Body of pancreas (tissue), 4 donors: ENCODE results near the gene TCN1.

Experiments used
- CTCF ChIP-seq, 7 experiments: fragments of 450-650 bp in 4 of 7; fragments of 200-600 bp in 3 of 7; sonication (generic) in 3 of 7; IDR thresholded peaks; one replicate each; pipeline ENCODE4 v1.5.1; 2016 to 2019; ENCODE audit warnings: antibody characterized with exemption in 7 of 7
- POLR2A ChIP-seq, 3 donors: fragments of 450-650 bp; IDR thresholded peaks; one replicate each; pipeline ENCODE4 v1.6.1; 2016; ENCODE audit warnings: antibody characterized with exemption in 3 of 3, mild to moderate bottlenecking in 2 of 3

GRCh38 chr11:59847626-59848025 lies 18.7 kb downstream of the TCN1 start:
- TF ChIP-seq CTCF (IDR thresholded peaks at IDR 0.05) (no peak), POLR2A (IDR thresholded peaks at IDR 0.05) (no peak)
